Measurements from ENCODE around the gene EMC1.

Gene EMC1

DNA sequence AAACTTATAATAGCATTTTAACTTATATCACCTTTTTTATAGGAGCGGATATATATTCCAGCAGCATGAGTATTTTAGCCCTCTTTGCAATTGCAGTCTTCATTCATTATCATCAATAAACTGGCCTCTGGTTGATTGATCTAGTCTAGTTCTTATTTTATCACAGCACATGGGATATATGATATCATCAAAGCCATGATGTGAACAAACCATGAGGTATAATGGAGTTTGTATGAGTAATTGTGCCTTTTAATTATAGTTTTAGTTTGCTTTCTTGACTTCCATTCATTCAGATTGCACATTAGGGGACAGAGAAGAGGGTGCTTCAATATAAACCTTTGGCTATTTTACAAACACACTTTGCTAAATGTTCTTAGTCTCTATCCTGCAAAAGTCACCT is 37.7 kb downstream of the EMC1 start:
- no peak for DNase-seq

DNA sequence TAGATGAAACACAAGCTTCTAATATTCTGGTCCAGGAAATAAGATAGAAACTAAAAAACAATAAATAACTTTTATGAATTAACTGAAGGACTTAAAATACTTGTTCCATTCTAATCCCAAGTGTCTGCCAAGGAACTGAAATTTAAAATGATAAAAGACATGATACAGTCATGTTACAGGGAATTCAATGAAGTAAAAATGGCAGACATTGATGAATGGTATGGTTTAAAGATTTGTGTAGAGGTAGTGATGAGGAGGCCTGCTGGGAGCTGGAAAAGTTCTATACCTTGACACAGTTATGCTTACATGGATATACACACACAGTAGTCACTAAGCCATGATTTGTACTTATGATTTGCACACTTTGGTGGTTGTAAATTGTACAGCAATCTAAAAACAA is 39.2 kb downstream of the EMC1 start:
- DNase-seq = no peak

- peak; percentile 18 to 30 (median 26) for DNase-seq
Measured at GRCh38 chr1:19210772-19211549, 40.4 kb downstream of the EMC1 start.

DNA sequence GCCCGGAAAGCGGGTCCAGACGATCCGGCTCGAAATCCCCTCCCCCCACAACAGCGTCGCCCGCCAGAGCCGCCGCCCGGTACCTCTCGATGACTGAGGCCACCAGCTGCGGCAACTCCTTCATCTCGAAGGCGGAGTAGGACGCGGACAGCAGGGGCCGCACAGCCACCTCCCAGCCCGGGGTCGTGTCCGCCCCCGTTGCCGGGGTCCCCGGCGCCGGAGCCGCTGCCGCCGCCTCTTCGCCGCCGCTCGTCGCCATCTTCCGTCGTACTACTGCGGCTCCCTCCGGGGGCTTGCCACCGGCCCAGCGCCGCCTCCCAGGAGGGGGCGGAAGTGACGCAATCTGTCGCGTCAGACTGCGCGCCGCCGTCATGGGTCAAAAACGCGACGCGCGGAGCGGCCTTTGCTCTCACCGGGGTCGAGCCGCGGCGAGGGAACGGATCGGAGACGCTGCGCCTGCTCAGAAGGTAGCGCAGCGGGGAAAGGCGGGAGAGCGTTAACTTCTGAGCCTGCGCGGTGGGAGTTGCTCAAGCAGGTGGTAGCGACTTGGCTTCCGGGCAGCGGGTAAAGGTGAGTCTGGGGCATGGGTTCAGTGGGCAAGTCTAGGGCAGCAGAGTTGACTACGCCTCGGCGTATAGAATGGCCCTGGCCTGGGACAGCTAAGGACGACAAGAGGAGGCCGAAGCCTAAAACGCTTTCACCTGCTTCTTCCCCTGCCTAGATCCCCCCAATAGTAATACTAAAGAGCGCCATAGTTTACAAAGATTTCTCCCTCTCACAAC is 41.1 kb downstream of the EMC1 start, which contains the start of gene UBR4:
UBR4 (minus strand) TSS at position 277 of the 782 bp plus-strand sequence; CDS start at position 259, 18 bp downstream.
- peak; percentile 97 to 99 (median 99) for DNase-seq

DNA sequence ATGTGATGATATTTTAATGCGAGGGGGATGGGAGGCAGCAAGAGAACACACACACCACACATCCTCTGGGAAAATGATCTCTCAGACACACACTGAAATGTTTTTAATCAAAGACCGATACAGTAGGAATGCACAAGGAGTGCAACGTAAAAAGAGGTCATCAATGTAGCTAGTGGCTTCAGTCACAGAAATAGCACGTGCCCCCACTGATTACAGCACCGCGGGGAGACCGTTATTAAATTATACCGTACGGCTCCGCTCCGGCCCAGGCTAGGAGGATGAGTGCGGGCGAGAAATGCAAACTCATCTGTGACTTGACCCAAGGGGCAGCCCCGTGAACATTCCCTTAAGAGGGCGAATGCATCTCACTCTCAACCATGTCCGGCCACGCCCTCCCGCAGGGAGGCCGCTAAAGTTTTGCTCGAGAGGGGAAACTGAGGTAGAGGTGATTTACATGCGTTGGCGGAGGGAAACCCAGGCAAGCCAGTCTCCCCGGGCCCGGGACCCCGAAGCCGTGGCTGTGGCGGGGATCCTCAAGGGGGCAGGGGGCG is 41.8 kb downstream of the EMC1 start:
- DNase-seq = peak; percentile 88 to 91 (median 90)

DNA sequence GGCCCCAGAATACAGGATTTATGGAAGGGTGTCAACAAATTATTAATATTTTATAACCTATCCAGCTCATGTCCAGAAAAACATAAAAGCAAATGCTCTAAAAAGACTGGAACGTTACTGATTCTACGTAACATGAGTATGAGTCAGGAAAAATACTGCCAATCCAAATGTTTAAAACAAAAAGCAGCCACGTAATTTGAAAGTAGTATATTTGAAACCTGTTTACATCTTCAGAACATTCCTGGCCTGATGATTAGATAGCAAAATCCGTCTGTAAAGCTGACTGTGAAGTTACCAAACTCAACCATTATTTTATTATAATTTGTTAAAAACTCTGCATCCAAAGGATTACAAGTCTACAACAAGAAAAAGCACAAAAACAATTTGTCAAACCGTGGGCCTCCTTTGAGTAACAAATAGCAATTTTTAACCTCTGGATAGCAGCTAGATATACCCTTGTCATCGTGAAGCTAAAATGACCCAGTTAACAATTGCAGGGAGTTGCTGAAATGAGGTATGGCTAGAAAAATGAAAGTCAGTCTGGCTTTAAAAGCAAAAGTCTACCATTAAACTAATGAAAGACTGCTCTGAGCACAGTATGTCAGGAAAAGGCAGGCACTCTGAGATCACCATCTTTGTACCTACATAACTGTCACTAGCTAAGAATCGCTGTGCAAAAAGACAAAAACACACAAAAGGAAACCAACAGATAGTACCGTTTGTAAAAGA is 42.5 kb downstream of the EMC1 start:
- DNase-seq = peak in 1 of 3 donors; percentile 23

DNA sequence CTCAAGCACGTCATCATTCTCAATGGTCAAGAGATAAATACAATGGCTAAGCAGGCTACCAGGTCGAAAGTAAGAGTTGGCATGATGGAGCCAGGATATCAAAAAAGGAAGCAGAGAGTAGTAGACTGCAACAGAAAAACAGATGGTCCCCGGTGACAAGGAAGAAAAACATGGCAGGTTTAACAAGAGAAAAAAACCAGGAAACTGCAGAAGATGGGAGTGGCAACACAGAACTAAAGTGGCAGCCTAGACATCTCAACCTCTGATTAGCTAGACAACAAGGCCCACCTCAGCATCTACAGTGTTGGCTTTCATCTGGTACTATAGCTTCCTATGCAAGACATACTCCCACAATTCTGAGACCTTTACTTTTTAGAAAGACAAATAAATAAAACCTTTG is 44.4 kb downstream of the EMC1 start:
- DNase-seq = no peak

- DNase-seq = no peak
Measured at GRCh38 chr1:19205845-19206244, 45.5 kb downstream of the EMC1 start.

GRCh38 chr1:19205403-19205802 is 45.9 kb downstream of the EMC1 start:
- DNase-seq = no peak

DNA sequence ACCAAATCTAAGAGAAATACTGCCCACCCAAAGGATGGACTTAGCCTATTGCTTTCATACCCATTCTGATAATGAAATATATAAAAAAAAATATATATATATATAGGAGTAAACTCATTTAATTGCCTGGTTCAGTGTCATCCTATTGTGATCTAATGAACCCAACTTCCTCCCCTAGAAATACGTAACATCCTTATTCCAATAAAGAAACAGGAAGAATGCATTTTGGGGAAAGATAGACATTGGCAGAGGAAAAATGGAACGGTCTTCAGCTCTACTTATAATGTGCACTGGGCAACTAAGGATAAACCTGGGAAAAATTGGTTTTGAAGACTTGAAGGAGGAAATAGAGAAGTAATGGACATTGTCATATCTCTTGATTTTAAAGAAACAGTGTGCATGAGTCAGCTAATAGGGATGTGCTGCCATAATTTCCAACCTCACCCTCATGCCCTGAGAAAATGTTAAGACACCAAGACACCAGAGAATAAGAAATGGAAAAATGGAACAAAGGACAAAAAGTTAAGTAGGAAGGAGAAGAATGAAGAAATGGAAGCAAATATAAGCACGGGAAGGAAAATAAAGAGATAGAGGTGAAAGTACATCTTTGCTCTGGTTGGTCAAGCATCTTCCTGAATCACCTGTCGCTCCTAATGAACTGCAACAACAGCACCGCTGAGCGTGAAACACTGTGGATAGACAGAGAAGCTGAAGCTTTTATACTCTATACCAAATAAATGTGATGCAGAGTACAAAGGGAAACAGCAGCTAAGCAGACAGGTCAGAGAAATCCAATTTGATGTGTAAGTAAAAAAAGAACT is 46.7 kb downstream of the EMC1 start:
- DNase-seq = peak; percentile 31 to 64 (median 62)

- DNase-seq = no peak
Measured at GRCh38 chr1:19203440-19203839, 47.9 kb downstream of the EMC1 start.

- DNase-seq = no peak
Measured at GRCh38 chr1:19202396-19202795, 48.9 kb downstream of the EMC1 start.

GRCh38 chr1:19199969-19200604 is 51.2 kb downstream of the EMC1 start:
- DNase-seq = no peak

DNA sequence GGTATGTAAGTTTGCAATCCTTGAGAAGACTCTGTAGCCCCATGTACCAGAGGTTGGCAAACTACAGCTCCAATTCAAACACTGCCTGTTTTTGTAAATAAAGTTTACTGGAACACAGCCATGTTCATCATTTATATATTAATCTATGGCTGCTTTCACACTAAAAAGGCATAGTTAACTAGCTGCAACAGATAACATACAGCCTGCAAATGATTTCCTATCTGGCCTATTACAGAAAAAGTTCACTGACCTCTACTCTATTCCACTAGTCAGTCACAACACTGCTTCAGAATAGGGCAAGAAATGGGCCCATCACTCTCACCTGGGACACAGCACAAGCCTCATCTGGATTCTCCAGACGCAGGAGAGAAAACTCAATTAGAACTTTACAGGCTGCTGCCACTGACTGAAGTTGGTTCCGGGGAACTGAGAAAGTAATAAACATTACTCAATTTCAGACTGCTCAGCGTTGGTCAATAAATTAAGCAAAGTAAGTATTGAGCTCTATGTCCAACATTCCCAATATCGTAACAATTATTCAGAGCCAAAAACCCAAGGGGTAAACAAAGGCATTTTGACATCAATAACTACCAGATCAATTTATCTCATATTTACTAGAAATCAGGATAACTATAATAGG is 51.9 kb downstream of the EMC1 start:
- no peak for DNase-seq

DNA sequence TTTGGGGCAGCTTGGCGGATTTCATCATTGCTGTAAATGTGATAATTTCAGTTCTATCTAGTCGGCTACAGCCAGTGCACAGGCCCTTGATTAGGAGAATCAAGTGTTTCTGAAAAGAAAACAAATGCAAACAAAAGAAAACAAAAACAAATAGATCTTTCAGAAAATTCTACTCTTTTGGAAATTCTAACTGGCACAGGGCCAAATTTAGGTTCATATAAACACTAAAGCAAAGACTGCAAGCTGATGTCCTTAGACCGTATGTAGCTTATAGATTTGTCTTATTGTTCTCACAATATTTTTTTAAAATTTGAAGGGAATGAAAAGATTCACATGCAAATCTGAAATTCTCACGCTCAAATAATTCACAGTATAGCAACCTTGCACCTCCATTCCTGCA is 52.5 kb downstream of the EMC1 start:
- DNase-seq = no peak

GRCh38 chr1:19197845-19198244 is 53.5 kb downstream of the EMC1 start:
- no peak for DNase-seq

DNA sequence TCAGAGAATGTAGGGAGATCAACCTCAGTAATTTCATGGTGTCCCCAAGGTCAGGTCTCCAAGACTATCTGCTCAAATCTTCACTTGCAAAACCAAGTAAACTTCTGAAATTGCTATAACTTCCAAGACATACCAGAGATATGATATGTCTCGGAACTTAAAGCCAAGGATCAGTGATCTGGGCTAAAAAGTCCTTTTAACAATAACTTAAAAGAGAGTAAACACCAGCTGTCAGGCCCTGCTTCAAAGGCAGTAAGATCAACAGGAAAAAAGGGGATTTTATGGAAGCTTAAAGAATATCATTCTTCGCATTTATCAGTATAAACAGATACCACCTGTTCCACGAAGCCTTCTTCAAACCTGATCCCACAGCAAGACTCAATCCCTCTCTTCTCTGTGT is 55.0 kb downstream of the EMC1 start:
- DNase-seq = no peak

DNA sequence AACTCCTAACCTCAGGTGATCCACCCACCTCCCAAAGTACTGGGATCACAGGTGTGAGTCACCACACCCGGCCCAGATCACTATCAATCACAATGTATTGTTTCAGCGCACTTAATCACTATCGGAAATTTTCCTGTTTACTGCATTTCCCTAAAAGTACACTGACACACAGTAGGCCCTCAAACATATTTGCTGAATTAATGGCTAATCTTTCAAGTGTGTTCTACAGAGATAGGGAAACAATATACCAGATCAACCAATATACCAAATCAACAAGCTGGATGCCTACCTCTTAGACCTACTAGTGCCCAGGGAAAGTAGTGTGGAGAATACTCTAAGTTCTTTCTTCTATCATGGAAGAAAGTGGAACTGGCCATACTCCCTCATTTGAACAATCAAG is 58.3 kb downstream of the EMC1 start:
- DNase-seq = no peak

DNA sequence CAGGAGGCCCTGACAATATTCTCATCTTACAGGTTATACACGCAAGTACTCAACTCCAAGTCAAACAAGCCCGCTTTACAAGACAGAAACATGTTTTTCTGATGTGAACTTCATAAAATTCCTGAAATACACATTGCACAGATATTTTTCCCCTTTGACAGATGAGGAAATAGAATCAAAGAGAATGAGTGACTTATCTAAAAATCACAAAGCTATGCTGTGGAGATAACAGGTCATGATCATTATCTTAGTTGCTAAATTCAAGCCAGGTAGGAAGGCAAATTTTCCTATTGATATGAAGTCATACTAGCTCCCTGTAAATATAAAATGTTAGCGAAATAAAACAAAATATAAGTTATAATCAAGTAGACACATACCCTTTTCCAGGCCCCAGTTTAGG is 59.5 kb downstream of the EMC1 start:
- no peak for DNase-seq

DNA sequence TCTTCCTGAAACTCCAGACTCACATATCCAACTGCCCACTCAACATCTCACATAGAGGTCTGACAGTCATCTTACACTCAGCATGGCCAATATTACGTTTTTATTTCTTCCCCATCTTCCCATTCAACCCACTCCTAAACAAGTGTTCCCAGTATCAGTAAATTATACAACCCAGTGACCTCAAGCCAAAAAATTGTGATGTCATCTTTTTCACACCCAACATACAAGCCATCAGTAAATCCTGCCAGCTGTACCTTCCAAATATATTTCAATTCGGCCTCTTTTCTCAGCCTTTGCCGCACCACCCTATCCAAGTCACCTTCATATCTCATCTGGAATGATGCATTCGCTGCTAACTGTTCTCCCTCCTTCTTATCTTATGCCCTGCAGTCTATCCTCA is 60.9 kb downstream of the EMC1 start:
- DNase-seq = no peak

- no peak for DNase-seq
Measured at GRCh38 chr1:19189270-19189669, 62.1 kb downstream of the EMC1 start.

All from suppressor macrophage treated with lipopolysaccharide for 1 hour (primary cell).